ENCODE data around the gene CCL8. TPM values are rescaled to one million over a fixed set of nuclear protein-coding genes. Genes with fewer than 3 reads are reported as not detected.
A peak's percentile ranks its signal among the peaks of the same experiment; 100 is the strongest.

Gene CCL8
- total and polyA plus RNA-seq, 2 of the 4 experiments (the other 2 are of a cell fraction), result not detected

DNA sequence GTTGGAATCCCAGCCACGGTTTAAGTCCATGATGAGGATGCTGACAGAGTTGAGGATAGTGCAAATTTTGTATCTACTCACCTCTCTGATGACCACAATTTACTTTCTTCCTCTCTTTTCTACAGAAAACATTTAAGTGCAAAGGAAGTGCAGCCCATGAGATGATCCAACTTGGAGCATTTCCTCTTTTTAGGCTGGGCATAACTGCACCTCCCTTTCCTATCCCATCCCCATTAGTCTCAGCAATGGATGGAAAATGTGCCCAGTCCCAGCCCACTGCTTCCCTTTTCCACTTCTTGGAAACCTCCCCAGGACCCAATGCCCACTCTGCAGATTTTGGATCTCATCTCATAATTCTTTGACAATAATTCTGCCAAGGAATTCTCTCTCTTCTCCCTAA is 16.6 kb upstream of the CCL8 start:
- Histone ChIP-seq H2BK5ac (ENCODE audit: low read depth, low read length, poor library complexity, severe bottlenecking) (no peak overlapping the region), H4K5ac (ENCODE audit: low read depth, low read length) (no peak overlapping the region), H2AFZ (replicated peaks; ENCODE audit: low read length, poor library complexity) (no peak overlapping the region), H4K91ac (ENCODE audit: insufficient read depth, low read depth, low read length) (no peak overlapping the region), H3K56ac (ENCODE audit: extremely low read depth, insufficient read depth, low read length) (no peak overlapping the region), H2AK9ac (replicated peaks; ENCODE audit: low read depth, low read length, poor library complexity) (no peak overlapping the region), H3K4ac (ENCODE audit: low read depth, low read length) (no peak overlapping the region), H3K4me3 (ENCODE audit: insufficient read depth, low read depth, low read length) (no peak overlapping the region), H3K4me2 (ENCODE audit: low read depth, low read length) (no peak overlapping the region), H2BK20ac (ENCODE audit: low read depth, low read length) (peak overlapping the region; percentile 39; the same call in 1 of the 2 replicates), H3K27ac (ENCODE audit: insufficient read depth, low read length) (no peak overlapping the region), H3K14ac (replicated peaks; ENCODE audit: low read depth, low read length) (no peak overlapping the region), H3K18ac (ENCODE audit: low read depth, low read length) (no peak overlapping the region), H3K4me1 (ENCODE audit: control insufficient read depth, insufficient read depth, low read length) (peaks cover 22% of the 10 kb centered on the region), H3K9me3 (ENCODE audit: control insufficient read depth, insufficient read depth, low read length) (no peaks in the 10 kb centered on the region), H3K9ac (ENCODE audit: low read depth, low read length) (no peak overlapping the region), H4K8ac (ENCODE audit: low read depth in 2 of 2, low read length in 2 of 2) (no peak overlapping the region), H3K79me1 (ENCODE audit: low read depth in 1 of 2, low read length in 2 of 2) (no peaks in the 10 kb centered on the region), H3K23ac (ENCODE audit: low read depth, low read length) (no peak overlapping the region), H3K27me3 (ENCODE audit: control insufficient read depth, insufficient read depth, low read length) (no peaks in the 10 kb centered on the region), H3K9me1 (ENCODE audit: insufficient read depth, low read length) (peaks cover 14% of the 10 kb centered on the region), H2BK120ac (ENCODE audit: low read depth, low read length) (no peak overlapping the region), H4K20me1 (ENCODE audit: insufficient read depth, low read length) (no peaks in the 10 kb centered on the region), H2BK15ac (ENCODE audit: low read depth, low read length) (no peak overlapping the region), H3K36me3 (ENCODE audit: control insufficient read depth, insufficient read depth, low read length) (no peaks in the 10 kb centered on the region), H2AK5ac (ENCODE audit: low read depth, low read length) (no peak overlapping the region)
- in situ Hi-C loops (cut with MboI; ENCODE audit: low sequenced_read_pairs) (no loop called here), intact Hi-C loops (cut with micrococcal nuclease) (no loop called here), dilution Hi-C loops (cut with HindIII; ENCODE audit: low sequenced_read_pairs, unreplicated experiment) (no loop called here)
- TF ChIP-seq BHLHE40 (IDR thresholded peaks at IDR 0.05; ENCODE audit: low read depth, low read length) (no peak), CHD1 (IDR thresholded peaks at IDR 0.05; ENCODE audit: low read depth, low read length) (no peak), MXI1 (IDR thresholded peaks at IDR 0.05; ENCODE audit: borderline replicate concordance, low read depth, low read length) (no peak), MAZ (IDR thresholded peaks at IDR 0.05; ENCODE audit: borderline replicate concordance, low read depth, low read length) (no peak), NFE2L2 (IDR thresholded peaks at IDR 0.05; ENCODE audit: low read depth, low read length) (no peak), RCOR1 (IDR thresholded peaks at IDR 0.05; ENCODE audit: insufficient replicate concordance, low read length) (no peak)
- TF ChIP-seq, protein P1, sequence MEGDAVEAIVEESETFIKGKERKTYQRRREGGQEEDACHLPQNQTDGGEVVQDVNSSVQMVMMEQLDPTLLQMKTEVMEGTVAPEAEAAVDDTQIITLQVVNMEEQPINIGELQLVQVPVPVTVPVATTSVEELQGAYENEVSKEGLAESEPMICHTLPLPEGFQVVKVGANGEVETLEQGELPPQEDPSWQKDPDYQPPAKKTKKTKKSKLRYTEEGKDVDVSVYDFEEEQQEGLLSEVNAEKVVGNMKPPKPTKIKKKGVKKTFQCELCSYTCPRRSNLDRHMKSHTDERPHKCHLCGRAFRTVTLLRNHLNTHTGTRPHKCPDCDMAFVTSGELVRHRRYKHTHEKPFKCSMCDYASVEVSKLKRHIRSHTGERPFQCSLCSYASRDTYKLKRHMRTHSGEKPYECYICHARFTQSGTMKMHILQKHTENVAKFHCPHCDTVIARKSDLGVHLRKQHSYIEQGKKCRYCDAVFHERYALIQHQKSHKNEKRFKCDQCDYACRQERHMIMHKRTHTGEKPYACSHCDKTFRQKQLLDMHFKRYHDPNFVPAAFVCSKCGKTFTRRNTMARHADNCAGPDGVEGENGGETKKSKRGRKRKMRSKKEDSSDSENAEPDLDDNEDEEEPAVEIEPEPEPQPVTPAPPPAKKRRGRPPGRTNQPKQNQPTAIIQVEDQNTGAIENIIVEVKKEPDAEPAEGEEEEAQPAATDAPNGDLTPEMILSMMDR (conservative IDR thresholded peaks at IDR 0.05; ENCODE audit: low read depth, low read length), result no peak
- DNase-seq (no peak), ATAC-seq (ENCODE audit: low read depth) (no peak)
- BruUV-seq (replicated peaks), result no TSS peak
- WGBS, 2 experiments (ENCODE audit: extremely low coverage in 2 of 2, insufficient read length in 1 of 2), result no CpG with 5 or more reads among the region's 1 CpG
- CTCF ChIA-PET, result interaction anchor here (1.0 to 2.4 kb wide), 3 partner anchors 25 to 102 kb away, joined by 3 to 9 read pairs (median 3); no protein-coding TSS in a partner anchor
- POLR2A ChIA-PET (ENCODE audit: unreplicated experiment), result interaction anchor here (1.3 kb wide), 1 partner anchor 50 kb away, joined by 3 read pairs; no protein-coding TSS in a partner anchor

Data from IMR-90 (cell line).